ENCODE data around the gene CDK15.

CDK15 gene

GRCh38 chr2:201780674-201781493, 25.5 kb upstream of the CDK15 start, which contains the start of gene ALS2:
TSS of gene ALS2 (minus strand) at chr2:201780933. CDS start at chr2:201768885, 12,048 bp downstream.
- Mint-ChIP-seq H3K27ac (peak within 1 kb of the TSS; percentile 93), H3K36me3 (no peaks in the 10 kb centered on the region), H3K4me3 (peak within 1 kb of the TSS; percentile 95), H3K9me3 (no peaks in the 10 kb centered on the region), H3K4me1 (peaks cover 20% of the 10 kb centered on the region), H3K27me3 (no peaks in the 10 kb centered on the region)

- Mint-ChIP-seq H3K4me1 (peaks cover 20% of the 10 kb centered on the region), H3K9me3 (no peaks in the 10 kb centered on the region), H3K4me3 (peak overlapping the region; percentile 95), H3K27ac (peak overlapping the region; percentile 93), H3K36me3 (no peaks in the 10 kb centered on the region), H3K27me3 (no peaks in the 10 kb centered on the region)
Observed at GRCh38 chr2:201781557-201782051, 24.7 kb upstream of the CDK15 start.

- no peaks in the 10 kb centered on the region for H3K27me3 Mint-ChIP-seq
- no peaks in the 10 kb centered on the region for H3K9me3 Mint-ChIP-seq
- H3K27ac Mint-ChIP-seq: no peak overlapping the region
- no peak overlapping the region for H3K4me3 Mint-ChIP-seq
- peaks cover 11% of the 10 kb centered on the region for H3K4me1 Mint-ChIP-seq
- no peaks in the 10 kb centered on the region for H3K36me3 Mint-ChIP-seq
Observed at GRCh38 chr2:201784563-201784962, 21.8 kb upstream of the CDK15 start.

DNA sequence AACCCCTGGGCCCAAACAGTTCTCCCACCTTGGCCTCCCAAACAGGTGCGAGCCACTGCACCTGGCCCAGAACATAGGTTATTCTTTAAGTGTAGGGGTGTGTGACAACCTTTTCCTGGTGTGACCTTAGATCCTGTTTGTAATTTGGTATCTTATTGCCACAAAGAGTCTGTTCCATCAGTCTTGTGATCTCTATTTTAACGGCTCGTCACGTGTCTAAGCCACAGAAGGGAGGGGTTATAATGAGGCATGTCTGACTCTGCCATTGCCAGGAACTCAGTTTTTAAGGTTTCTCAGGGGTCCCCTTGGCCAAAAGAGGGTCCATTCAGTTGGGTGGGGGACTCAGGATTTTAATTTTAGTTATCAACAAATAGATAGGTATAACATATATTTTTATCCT, 21.2 kb upstream of the CDK15 start:
- no peaks in the 10 kb centered on the region for H3K36me3 Mint-ChIP-seq
- H3K4me3 Mint-ChIP-seq: no peak overlapping the region
- no peak overlapping the region for H3K27ac Mint-ChIP-seq
- peaks cover 6% of the 10 kb centered on the region for H3K4me1 Mint-ChIP-seq
- H3K27me3 Mint-ChIP-seq: no peaks in the 10 kb centered on the region
- no peaks in the 10 kb centered on the region for H3K9me3 Mint-ChIP-seq

GRCh38 chr2:201786471-201786870, 19.9 kb upstream of the CDK15 start:
- Mint-ChIP-seq H3K27me3 (no peaks in the 10 kb centered on the region), H3K36me3 (no peaks in the 10 kb centered on the region), H3K4me3 (no peak overlapping the region), H3K4me1 (peaks cover 4% of the 10 kb centered on the region), H3K9me3 (no peaks in the 10 kb centered on the region), H3K27ac (no peak overlapping the region)

DNA sequence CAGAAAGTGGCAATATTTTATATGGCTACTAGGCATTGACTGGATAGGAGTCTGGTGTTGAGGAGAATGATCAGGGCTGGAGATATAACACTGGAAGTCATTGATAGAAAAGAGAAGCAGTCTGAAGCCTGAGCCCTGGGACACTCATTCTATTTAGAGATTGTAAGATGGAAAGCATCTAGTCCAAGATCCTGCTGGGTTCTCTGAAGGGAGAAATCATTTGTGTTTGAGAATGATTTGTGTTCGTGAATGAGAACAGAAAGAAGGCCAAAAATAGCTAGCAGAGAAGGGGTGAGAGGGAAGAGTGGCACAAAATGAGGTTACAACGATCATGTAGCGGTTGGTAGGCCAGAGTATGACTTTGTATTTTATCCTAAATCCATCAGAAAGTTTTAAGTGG, 18.0 kb upstream of the CDK15 start:
- H3K27me3 Mint-ChIP-seq: peaks cover 2% of the 10 kb centered on the region
- H3K4me1 Mint-ChIP-seq: no peaks in the 10 kb centered on the region
- H3K9me3 Mint-ChIP-seq: no peaks in the 10 kb centered on the region
- H3K36me3 Mint-ChIP-seq: no peaks in the 10 kb centered on the region
- no peak overlapping the region for H3K27ac Mint-ChIP-seq
- no peak overlapping the region for H3K4me3 Mint-ChIP-seq

- H3K36me3 Mint-ChIP-seq: no peaks in the 10 kb centered on the region
- H3K4me3 Mint-ChIP-seq: no peak overlapping the region
Observed at GRCh38 chr2:201789395-201789794, 16.9 kb upstream of the CDK15 start.

DNA sequence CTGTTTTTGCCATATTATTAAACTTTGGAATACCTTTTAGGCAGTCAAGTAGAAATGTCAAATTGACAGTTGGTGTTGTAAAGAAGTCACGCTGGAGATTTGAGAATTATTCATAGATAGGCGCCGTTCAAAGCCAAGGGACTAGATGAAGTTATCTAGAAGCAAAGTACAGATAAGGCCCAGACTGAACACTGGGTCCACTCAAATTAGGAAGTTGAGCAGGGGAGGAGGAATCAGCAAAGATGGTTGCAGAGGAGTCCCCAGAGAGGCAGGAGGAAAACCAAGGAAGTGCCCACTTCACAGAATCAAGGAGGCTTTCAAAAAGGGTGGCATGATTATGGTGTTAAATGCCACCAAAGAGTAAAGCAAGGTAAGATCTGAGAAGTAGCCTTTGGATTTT, 16.0 kb upstream of the CDK15 start:
- Mint-ChIP-seq H3K9me3 (no peaks in the 10 kb centered on the region), H3K27ac (no peak overlapping the region), H3K4me1 (no peaks in the 10 kb centered on the region), H3K36me3 (no peaks in the 10 kb centered on the region), H3K27me3 (peaks cover 2% of the 10 kb centered on the region), H3K4me3 (no peak overlapping the region)

More at GRCh38 chr2:201789395-201789794, 16.9 kb upstream of the CDK15 start:
- no peaks in the 10 kb centered on the region for H3K4me1 Mint-ChIP-seq
- no peaks in the 10 kb centered on the region for H3K9me3 Mint-ChIP-seq
- H3K27me3 Mint-ChIP-seq: peaks cover 2% of the 10 kb centered on the region
- no peak overlapping the region for H3K27ac Mint-ChIP-seq

DNA sequence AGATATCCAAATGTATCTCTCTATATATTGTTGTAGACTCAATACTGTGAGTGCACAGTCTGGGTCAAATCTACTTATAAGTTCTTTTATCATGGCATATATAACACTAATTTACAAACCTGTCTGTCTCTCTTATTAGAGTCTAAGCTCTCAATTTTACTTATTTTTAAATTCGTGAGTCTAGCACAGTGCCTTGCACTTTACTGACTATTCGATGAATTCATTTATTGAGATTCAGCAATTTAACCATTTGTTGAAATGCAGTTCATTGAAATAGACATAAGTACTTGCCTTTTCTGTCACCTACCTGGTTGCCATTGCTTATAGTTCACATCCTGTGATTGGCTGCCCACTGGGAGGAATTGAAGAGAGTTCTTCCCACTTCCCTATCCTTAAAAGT, 15.3 kb upstream of the CDK15 start:
- H3K27ac Mint-ChIP-seq: no peak overlapping the region
- no peaks in the 10 kb centered on the region for H3K4me1 Mint-ChIP-seq
- H3K36me3 Mint-ChIP-seq: no peaks in the 10 kb centered on the region
- no peak overlapping the region for H3K4me3 Mint-ChIP-seq
- no peaks in the 10 kb centered on the region for H3K9me3 Mint-ChIP-seq
- peaks cover 3% of the 10 kb centered on the region for H3K27me3 Mint-ChIP-seq

DNA sequence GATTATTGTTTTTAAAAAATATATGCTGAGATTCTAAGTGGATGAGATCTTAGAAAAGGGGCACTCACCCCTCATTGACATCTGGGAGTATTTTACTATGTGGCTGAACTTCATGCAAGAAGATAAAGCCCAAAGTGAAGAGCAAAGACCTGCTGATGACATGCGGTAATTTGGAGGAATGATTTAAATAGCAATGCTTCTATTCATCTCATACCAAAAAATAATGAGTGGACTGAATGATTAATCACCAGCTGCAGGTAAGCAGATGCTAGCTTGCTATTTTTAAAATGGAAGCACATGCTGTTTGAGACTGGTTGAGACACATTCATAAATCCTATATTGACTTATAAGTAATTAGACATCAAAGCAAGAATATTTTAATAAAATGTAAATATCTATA, 12.7 kb upstream of the CDK15 start:
- Mint-ChIP-seq H3K36me3 (no peaks in the 10 kb centered on the region), H3K4me1 (no peaks in the 10 kb centered on the region), H3K27me3 (peaks cover 3% of the 10 kb centered on the region), H3K9me3 (no peaks in the 10 kb centered on the region), H3K27ac (no peak overlapping the region), H3K4me3 (no peak overlapping the region)

GRCh38 chr2:201794294-201794693, 12.0 kb upstream of the CDK15 start:
- H3K27me3 Mint-ChIP-seq: peaks cover 3% of the 10 kb centered on the region
- no peaks in the 10 kb centered on the region for H3K9me3 Mint-ChIP-seq
- no peaks in the 10 kb centered on the region for H3K36me3 Mint-ChIP-seq
- no peak overlapping the region for H3K27ac Mint-ChIP-seq
- no peaks in the 10 kb centered on the region for H3K4me1 Mint-ChIP-seq
- no peak overlapping the region for H3K4me3 Mint-ChIP-seq

- no peak overlapping the region for H3K4me3 Mint-ChIP-seq
- H3K27ac Mint-ChIP-seq: no peak overlapping the region
- peaks cover 3% of the 10 kb centered on the region for H3K27me3 Mint-ChIP-seq
- H3K9me3 Mint-ChIP-seq: no peaks in the 10 kb centered on the region
- no peaks in the 10 kb centered on the region for H3K4me1 Mint-ChIP-seq
- H3K36me3 Mint-ChIP-seq: no peaks in the 10 kb centered on the region
Observed at GRCh38 chr2:201795607-201796477, 10.5 kb upstream of the CDK15 start.

- Mint-ChIP-seq H3K36me3 (no peaks in the 10 kb centered on the region), H3K27me3 (peaks cover 6% of the 10 kb centered on the region), H3K9me3 (no peaks in the 10 kb centered on the region), H3K4me3 (no peak overlapping the region), H3K4me1 (no peaks in the 10 kb centered on the region), H3K27ac (no peak overlapping the region)
Observed at GRCh38 chr2:201796478-201796865, 9.9 kb upstream of the CDK15 start.

DNA sequence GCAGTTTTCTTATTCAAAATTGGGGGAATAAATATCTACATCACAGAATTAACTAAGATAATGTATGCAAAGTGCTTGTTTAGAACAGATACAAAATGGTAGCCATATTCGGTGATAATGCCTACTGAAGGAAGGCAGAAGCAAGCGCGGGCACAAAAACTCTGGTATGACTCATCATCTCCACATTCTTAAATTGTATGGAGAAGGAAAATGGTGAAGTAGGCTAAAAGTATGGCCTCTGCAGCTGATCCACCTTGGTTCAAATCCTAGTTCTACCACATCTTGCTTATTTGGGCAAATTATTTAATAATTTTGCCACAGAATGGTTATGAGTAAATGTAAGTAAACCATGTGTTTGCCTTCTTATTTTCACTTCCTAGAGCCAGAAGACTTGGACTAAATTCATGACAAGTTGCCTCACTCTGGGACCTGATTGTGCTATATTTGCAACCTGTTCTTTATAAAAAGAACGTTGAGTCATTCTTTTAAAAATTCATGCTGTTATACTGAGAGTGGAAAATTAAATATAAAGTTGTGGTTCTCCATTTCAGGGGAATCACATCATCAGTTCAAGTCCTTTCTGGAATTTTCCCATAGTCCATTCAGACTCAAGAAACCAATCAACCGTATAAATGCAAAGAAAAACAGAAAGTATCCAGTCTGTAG, 9.0 kb upstream of the CDK15 start:
- H3K4me1 Mint-ChIP-seq: no peaks in the 10 kb centered on the region
- no peaks in the 10 kb centered on the region for H3K9me3 Mint-ChIP-seq
- H3K27me3 Mint-ChIP-seq: peaks cover 5% of the 10 kb centered on the region
- H3K27ac Mint-ChIP-seq: no peak overlapping the region
- H3K4me3 Mint-ChIP-seq: no peak overlapping the region
- H3K36me3 Mint-ChIP-seq: peaks cover under 1% of the 10 kb centered on the region

- Mint-ChIP-seq H3K27ac (no peak overlapping the region), H3K4me3 (no peak overlapping the region), H3K27me3 (peaks cover 7% of the 10 kb centered on the region), H3K4me1 (no peaks in the 10 kb centered on the region), H3K9me3 (no peaks in the 10 kb centered on the region), H3K36me3 (peaks cover 3% of the 10 kb centered on the region)
Observed at GRCh38 chr2:201798252-201798913, 8.0 kb upstream of the CDK15 start.
